ENCODE data around the gene NPEPL1.

DNA sequence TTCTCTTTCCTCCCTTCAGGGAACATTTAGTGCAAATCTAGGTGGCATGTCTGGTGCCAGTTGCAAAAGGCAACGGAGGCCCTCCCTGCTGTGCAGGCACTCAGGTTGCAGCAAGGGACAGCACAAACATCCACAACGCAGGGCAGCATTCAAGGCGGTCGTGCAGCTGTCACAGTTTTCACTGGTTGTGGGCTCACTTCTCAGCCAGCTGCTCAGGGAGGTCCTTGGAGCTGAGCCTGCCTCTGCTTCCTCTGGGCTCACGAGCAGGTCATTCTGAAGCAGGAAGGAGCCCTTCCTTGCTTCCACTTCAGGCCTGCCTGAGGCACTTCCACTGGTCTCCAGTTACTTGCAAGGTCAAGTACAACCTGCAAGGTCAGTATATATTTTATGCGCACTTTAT lies 3.8 kb upstream of the NPEPL1 start:
- TF ChIP-seq POLR2A (IDR thresholded peaks at IDR 0.05; ENCODE audit: low read depth, low read length) (no peak), SMC3 (IDR thresholded peaks at IDR 0.05; ENCODE audit: borderline replicate concordance, low read length) (no peak), SP1 (IDR thresholded peaks at IDR 0.05; ENCODE audit: low read depth, low read length) (no peak)

All from GM12878 (cell line).